ENCODE measurements around the gene PLOD3. TPM values are rescaled to one million over a fixed set of nuclear protein-coding genes. Genes with fewer than 3 reads are reported as not detected.

PLOD3 gene
- total RNA-seq, 1 experiment from 2014 or later = 38.1 TPM

GRCh38 chr7:101195884-101196283 is 21.5 kb downstream of the PLOD3 start:
- in situ Hi-C loops (cut with HindIII; ENCODE audit: low sequenced_read_pairs) = no loop called here
- no peak for DNase-seq (ENCODE audit: low spot score)

- in situ Hi-C loops (cut with HindIII; ENCODE audit: low sequenced_read_pairs) = no loop called here
- no peak for DNase-seq (ENCODE audit: low spot score)
Observed at GRCh38 chr7:101189109-101189508, 28.3 kb downstream of the PLOD3 start.

GRCh38 chr7:101186844-101187428 is 30.4 kb downstream of the PLOD3 start:
- no peak for DNase-seq (ENCODE audit: low spot score)
- in situ Hi-C loops (cut with HindIII; ENCODE audit: low sequenced_read_pairs) = no loop called here

- DNase-seq (ENCODE audit: low spot score) = no peak
- in situ Hi-C loops (cut with HindIII; ENCODE audit: low sequenced_read_pairs) = no loop called here
Observed at GRCh38 chr7:101186194-101186593, 31.2 kb downstream of the PLOD3 start.

GRCh38 chr7:101185258-101185839 is 32.0 kb downstream of the PLOD3 start:
- no peak for DNase-seq (ENCODE audit: low spot score)
- in situ Hi-C loops (cut with HindIII; ENCODE audit: low sequenced_read_pairs) = no loop called here

GRCh38 chr7:101180130-101180755 is 37.1 kb downstream of the PLOD3 start, which contains the start of gene NAT16:
TSS of gene NAT16 (minus strand) at chr7:101180293. CDS start at chr7:101174807, 5,486 bp downstream.
- no peak for DNase-seq (ENCODE audit: low spot score)
- in situ Hi-C loops (cut with HindIII; ENCODE audit: low sequenced_read_pairs) = no loop called here

- no peak for DNase-seq (ENCODE audit: low spot score)
- in situ Hi-C loops (cut with HindIII; ENCODE audit: low sequenced_read_pairs) = loop anchor here (10.0 kb wide), 1 partner anchor 95 kb away; no protein-coding TSS in a partner anchor
Observed at GRCh38 chr7:101179713-101180112, 37.7 kb downstream of the PLOD3 start.

- no peak for DNase-seq (ENCODE audit: low spot score)
- in situ Hi-C loops (cut with HindIII; ENCODE audit: low sequenced_read_pairs) = loop anchor here (10.0 kb wide), 1 partner anchor 96 kb away; no protein-coding TSS in a partner anchor
Observed at GRCh38 chr7:101179117-101179516, 38.3 kb downstream of the PLOD3 start.

GRCh38 chr7:101177644-101178043 is 39.7 kb downstream of the PLOD3 start:
- DNase-seq (ENCODE audit: low spot score) = no peak
- in situ Hi-C loops (cut with HindIII; ENCODE audit: low sequenced_read_pairs) = loop anchor here (10.0 kb wide), 1 partner anchor 97 kb away; no protein-coding TSS in a partner anchor

GRCh38 chr7:101175664-101176063 is 41.7 kb downstream of the PLOD3 start:
- in situ Hi-C loops (cut with HindIII; ENCODE audit: low sequenced_read_pairs) = loop anchor here (10.0 kb wide), 1 partner anchor 99 kb away; no protein-coding TSS in a partner anchor

GRCh38 chr7:101174322-101174854 is 43.0 kb downstream of the PLOD3 start:
- in situ Hi-C loops (cut with HindIII; ENCODE audit: low sequenced_read_pairs) = loop anchor here (10.0 kb wide), 1 partner anchor 100 kb away; no protein-coding TSS in a partner anchor
- no peak for DNase-seq (ENCODE audit: low spot score)

More at GRCh38 chr7:101175664-101176063, 41.7 kb downstream of the PLOD3 start:
- no peak for DNase-seq (ENCODE audit: low spot score)

- no peak for DNase-seq (ENCODE audit: low spot score)
- in situ Hi-C loops (cut with HindIII; ENCODE audit: low sequenced_read_pairs) = loop anchor here (10.0 kb wide), 1 partner anchor 101 kb away; no protein-coding TSS in a partner anchor
Observed at GRCh38 chr7:101173752-101174244, 43.6 kb downstream of the PLOD3 start.

- no peak for DNase-seq (ENCODE audit: low spot score)
- in situ Hi-C loops (cut with HindIII; ENCODE audit: low sequenced_read_pairs) = loop anchor here (10.0 kb wide), 1 partner anchor 102 kb away; no protein-coding TSS in a partner anchor
Observed at GRCh38 chr7:101172854-101173751, 44.3 kb downstream of the PLOD3 start.

- in situ Hi-C loops (cut with HindIII; ENCODE audit: low sequenced_read_pairs) = loop anchor here (10.0 kb wide), 1 partner anchor 103 kb away; no protein-coding TSS in a partner anchor
- no peak for DNase-seq (ENCODE audit: low spot score)
Observed at GRCh38 chr7:101172005-101172853, 45.2 kb downstream of the PLOD3 start.

- in situ Hi-C loops (cut with HindIII; ENCODE audit: low sequenced_read_pairs) = loop anchor here (10.0 kb wide), 1 partner anchor 103 kb away; no protein-coding TSS in a partner anchor
- no peak for DNase-seq (ENCODE audit: low spot score)
Observed at GRCh38 chr7:101171442-101171837, 45.9 kb downstream of the PLOD3 start.

GRCh38 chr7:101170617-101171441 is 46.6 kb downstream of the PLOD3 start:
- in situ Hi-C loops (cut with HindIII; ENCODE audit: low sequenced_read_pairs) = loop anchor here (10.0 kb wide), 1 partner anchor 104 kb away; no protein-coding TSS in a partner anchor
- DNase-seq (ENCODE audit: low spot score) = no peak
